HL-60/S4 treated with phorbol 12-myristate 13-acetate at 8.2 ng/mL for 4 days and 3 days (cell line): ENCODE measurements around the gene POC1A.

ENCODE experiments used
- in situ Hi-C: fragments of 300-500 bp; cut with MboI; formaldehyde crosslinking; loops from 2 replicates; pipeline ENCODE4 v1.15.0; 2022; ENCODE audit warnings: low sequenced_read_pairs

POC1A gene

GRCh38 chr3:52070724-52071621 is 83.2 kb downstream of the POC1A start:
- in situ Hi-C loops, result no loop called here

GRCh38 chr3:52069855-52070254 is 84.4 kb downstream of the POC1A start:
- in situ Hi-C loops, result no loop called here

GRCh38 chr3:52069135-52069534 is 85.1 kb downstream of the POC1A start:
- in situ Hi-C loops, result no loop called here

- in situ Hi-C loops, result no loop called here
Observed at GRCh38 chr3:52068730-52069129, 85.5 kb downstream of the POC1A start.

GRCh38 chr3:52068055-52068571 is 86.1 kb downstream of the POC1A start:
- in situ Hi-C loops, result no loop called here

- in situ Hi-C loops, result no loop called here
Observed at GRCh38 chr3:52067526-52067925, 86.7 kb downstream of the POC1A start.

- in situ Hi-C loops, result no loop called here
Observed at GRCh38 chr3:52067046-52067445, 87.2 kb downstream of the POC1A start.

- in situ Hi-C loops, result no loop called here
Observed at GRCh38 chr3:52065264-52065756, 88.9 kb downstream of the POC1A start.

GRCh38 chr3:52064561-52064960 is 89.7 kb downstream of the POC1A start:
- in situ Hi-C loops, result no loop called here

GRCh38 chr3:52063026-52063723 is 91.0 kb downstream of the POC1A start:
- in situ Hi-C loops, result no loop called here

- in situ Hi-C loops, result no loop called here
Observed at GRCh38 chr3:52062505-52062904, 91.7 kb downstream of the POC1A start.

GRCh38 chr3:52061121-52061910 is 92.9 kb downstream of the POC1A start:
- in situ Hi-C loops, result no loop called here

GRCh38 chr3:52059781-52060180 is 94.4 kb downstream of the POC1A start:
- in situ Hi-C loops, result loop anchor here (10.0 kb wide), 1 partner anchor 65 kb away; no protein-coding TSS in a partner anchor

- in situ Hi-C loops, result loop anchor here (10.0 kb wide), 1 partner anchor 67 kb away; no protein-coding TSS in a partner anchor
Observed at GRCh38 chr3:52057812-52058495, 96.3 kb downstream of the POC1A start.

- in situ Hi-C loops, result loop anchor here (10.0 kb wide), 1 partner anchor 68 kb away; no protein-coding TSS in a partner anchor
Observed at GRCh38 chr3:52056968-52057811, 97.0 kb downstream of the POC1A start.

GRCh38 chr3:52056521-52056967 is 97.7 kb downstream of the POC1A start, which contains the start of gene DUSP7:
Gene DUSP7, minus strand, starts transcription at chr3:52056571. Its CDS starts 205 bp downstream, at chr3:52056366.
- in situ Hi-C loops, result loop anchor here (10.0 kb wide), 1 partner anchor 68 kb away; no protein-coding TSS in a partner anchor

- in situ Hi-C loops, result loop anchor here (10.0 kb wide), 1 partner anchor 69 kb away; no protein-coding TSS in a partner anchor
Observed at GRCh38 chr3:52055537-52056351, 98.5 kb downstream of the POC1A start.
